GM19193 (cell line): ENCODE measurements around the gene TRAK2.

Source experiments
- POLR2A ChIP-seq: IDR thresholded peaks from 4 replicates; pipeline ENCODE4 v1.6.1; 2011; ENCODE audit not compliant: insufficient read depth, insufficient read length; ENCODE audit errors: extremely low read depth

Gene TRAK2

DNA sequence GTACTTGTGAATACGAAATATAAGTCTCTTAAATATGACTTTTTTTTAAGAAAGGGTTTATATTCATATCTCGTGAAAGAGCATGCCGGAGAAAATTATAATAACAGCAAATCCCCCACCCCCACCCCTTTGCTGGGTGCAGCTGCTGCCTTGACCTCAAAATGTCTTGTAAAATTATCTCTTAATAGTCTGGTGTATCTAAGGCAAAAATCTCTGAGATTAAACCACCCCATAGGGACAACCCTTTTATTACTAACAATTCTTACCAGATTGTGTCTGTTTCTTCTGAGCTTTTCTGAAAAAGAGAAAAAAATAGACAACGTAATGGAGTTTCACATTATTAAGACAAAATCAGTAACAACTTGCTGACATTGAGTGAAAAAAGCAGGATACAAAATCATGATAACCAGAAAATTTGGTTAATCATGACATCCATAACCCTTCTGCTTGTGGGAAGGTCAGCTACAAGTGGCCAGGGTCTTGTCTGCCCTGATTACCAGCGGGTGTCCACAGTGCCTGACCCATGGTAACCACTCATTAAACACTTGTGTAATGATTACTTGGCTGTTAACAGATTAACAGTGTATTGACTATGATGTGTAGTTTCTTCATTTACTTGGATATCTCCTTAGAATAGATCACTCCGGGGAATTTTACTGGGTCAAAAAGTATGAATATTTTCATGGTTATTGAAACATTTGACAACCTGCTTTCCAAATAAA, 1.8 kb upstream of the TRAK2 start:
- no peak for TF ChIP-seq POLR2A

- no peak for TF ChIP-seq POLR2A
Measured at GRCh38 chr2:201452058-201452921, 1.0 kb upstream of the TRAK2 start.

- no peak for TF ChIP-seq POLR2A
Measured at GRCh38 chr2:201450954-201451291, 335 bp downstream of the TRAK2 start.

DNA sequence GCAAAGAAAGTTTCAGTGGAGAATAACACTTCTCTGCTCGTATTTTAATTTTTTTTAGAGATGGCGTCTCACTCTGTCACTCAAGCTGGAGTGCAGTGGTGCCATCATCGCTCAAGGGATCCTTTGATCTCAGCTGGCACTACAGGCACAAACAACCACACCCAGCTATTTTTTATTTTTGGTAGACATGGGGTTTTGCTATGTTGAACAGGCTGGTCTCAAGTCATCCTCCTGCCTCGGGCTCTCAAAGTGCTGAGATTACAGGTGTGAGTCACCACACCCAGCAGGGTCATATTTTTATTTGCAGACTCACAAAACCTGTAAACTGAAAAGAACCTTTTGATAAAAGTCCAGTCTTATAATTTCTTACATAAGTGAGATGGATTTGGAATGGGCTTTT, 2.6 kb downstream of the TRAK2 start:
- TF ChIP-seq POLR2A, result no peak

DNA sequence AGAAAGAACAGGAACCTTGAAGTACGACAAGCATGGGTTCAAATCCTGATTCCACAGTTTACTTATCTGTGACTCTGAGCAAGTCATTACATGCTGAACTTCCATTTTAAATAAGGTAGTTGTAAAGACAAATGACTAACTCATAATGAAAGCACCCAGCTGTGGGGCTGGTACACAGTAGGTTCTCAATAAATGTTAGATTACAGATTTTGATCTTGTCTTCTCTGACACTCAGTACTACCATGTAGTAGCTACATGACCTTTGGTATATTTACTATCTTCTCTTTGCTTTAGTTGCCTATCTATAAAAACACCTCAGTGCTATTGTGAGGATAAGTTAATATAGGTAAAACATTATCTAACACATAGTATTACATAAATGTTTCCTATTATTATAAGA, 3.2 kb downstream of the TRAK2 start:
- TF ChIP-seq POLR2A, result no peak

DNA sequence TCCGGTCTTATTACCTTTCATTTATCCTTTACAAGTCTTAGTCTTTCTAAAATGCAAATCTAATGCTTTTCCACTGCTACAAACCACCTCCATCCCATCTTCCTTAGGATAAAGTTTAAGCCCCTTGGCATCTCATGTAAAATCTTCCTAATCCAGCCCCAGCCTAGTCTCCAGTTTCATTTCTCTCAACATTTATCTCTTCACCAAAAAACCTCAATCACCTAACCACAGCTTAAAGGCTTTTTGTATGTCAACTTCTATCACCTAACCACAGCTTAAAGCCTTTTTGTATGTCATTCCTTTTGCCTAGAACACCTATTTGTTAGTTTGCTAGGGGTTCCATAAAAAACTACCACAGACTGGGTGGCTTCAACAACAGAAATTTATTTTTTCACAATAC, 4.2 kb downstream of the TRAK2 start:
- no peak for TF ChIP-seq POLR2A

DNA sequence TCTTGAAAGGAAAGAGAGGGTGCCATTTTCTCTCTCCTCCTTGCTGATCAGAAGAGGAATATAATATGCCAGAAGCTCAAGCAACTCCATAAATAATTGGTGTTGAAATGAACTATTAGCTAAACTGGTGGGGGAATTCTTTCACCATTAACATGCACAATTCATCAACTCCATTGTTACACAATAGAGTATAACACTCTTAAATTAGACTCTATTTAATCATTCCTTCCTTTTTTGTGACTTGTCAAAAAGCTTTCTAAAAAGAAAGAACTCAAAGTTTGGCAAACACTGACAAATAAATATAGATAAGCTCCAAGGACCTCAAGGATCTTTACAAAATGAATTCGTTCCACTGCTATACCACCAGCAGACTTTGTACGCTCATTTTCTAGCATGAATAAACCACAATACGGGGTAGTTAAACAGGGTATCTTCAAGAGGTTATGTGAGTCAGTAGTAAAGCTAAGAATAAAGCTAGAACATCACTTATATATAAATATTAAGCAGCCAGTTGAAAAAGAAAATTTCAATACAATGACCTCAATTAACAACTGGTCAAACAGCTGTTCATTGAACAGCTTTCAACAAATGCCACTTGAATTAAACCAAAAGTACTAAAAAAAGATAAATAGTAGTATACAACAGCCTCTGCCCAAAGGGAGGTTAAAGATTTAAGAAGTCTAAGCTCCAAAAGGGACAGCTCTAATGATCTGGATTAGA, 6.4 kb downstream of the TRAK2 start:
- TF ChIP-seq POLR2A, result no peak

DNA sequence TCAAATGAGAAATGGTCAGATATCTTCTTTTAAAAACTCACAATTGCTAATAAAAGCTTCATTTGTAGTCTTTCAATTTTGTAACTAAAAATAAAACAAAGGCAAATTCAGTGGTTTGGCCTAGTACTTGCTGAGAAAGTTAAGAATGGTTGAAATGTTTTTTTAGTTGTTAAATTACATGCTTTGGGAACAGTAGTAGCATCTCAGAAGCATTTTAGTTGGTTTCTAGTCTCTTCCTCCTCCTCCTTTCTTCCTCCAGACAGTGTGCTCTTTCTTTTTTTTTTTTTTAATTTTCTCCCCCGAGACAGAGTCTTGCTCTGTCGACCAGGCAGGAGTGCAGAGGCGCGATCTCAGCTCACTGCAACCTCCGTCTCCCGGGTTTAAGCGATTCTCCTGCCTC, 9.8 kb downstream of the TRAK2 start:
- no peak for TF ChIP-seq POLR2A

GRCh38 chr2:201440182-201440581, 11.1 kb downstream of the TRAK2 start:
- no peak for TF ChIP-seq POLR2A

GRCh38 chr2:201436141-201436540, 15.1 kb downstream of the TRAK2 start:
- no peak for TF ChIP-seq POLR2A

DNA sequence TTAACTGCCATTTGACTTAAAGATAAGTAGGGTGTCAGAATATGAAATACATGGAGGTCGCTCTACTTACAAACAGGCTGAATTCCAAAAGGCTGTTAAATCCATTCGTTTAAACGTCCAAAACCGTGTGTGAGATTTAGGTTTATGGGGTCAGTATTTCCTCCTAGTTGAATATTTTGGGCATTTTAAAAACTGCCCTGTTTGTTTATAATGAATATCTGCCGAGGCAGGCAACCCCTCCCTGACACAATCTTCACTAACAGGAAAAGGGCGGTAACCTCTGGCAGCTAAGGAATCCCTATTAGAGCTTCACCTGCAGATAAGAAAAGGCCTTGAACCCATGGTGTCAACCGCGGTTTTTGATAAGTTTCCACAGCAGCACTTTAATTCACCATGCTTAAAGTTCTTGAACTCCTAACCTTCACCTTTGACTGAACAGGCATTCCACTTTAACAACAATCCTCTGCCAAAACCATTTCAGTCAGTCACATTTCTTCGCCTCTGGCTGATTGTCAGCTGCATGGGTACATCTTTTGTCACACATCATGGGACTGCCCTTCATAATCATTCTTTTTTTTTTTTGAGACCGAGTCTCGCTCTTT, 17.8 kb downstream of the TRAK2 start:
- TF ChIP-seq POLR2A, result no peak

GRCh38 chr2:201432621-201433393, 18.5 kb downstream of the TRAK2 start:
- no peak for TF ChIP-seq POLR2A

GRCh38 chr2:201432038-201432620, 19.1 kb downstream of the TRAK2 start:
- TF ChIP-seq POLR2A, result no peak

DNA sequence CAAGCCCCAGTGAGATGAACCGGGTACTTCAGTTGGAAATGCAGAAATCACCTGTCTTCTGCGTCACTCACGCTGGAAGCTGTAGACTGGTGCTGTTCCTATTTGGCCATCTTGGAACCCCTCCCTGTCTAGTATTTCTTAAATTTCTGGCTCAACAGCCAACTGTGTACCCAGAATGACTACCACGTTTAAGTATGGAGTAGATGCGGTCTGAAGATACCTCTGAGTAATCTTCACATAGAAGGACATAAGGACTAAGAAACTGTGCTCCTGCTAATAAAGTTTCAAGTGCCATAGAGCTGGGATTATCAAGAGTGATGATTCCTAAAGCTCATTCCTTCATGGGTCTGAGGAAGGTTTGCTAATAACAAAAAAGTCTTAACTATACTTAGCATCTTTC, 20.4 kb downstream of the TRAK2 start:
- TF ChIP-seq POLR2A, result no peak

- TF ChIP-seq POLR2A, result no peak
Measured at GRCh38 chr2:201425952-201426351, 25.3 kb downstream of the TRAK2 start.
